Jurkat, Clone E6-1 (cell line): Measurements from ENCODE around the gene LMF1.
"Not testable (repeated sequence)": the region's sequence is repeated elsewhere in the genome, so short reads cannot be mapped to it uniquely, and the experiment has no call there.

ENCODE experiments used
- DNase-seq: peaks from one replicate; pipeline ENCODE4 v3.0.0-alpha.2; 2011; ENCODE audit warnings: low read depth, low spot score
- H3K4me3 ChIP-seq: 2 replicates; pipeline ENCODE4 v1.5.1; 2011; ENCODE audit warnings: mild to moderate bottlenecking, low read length, control low read depth, moderate library complexity

The LMF1 gene

DNA sequence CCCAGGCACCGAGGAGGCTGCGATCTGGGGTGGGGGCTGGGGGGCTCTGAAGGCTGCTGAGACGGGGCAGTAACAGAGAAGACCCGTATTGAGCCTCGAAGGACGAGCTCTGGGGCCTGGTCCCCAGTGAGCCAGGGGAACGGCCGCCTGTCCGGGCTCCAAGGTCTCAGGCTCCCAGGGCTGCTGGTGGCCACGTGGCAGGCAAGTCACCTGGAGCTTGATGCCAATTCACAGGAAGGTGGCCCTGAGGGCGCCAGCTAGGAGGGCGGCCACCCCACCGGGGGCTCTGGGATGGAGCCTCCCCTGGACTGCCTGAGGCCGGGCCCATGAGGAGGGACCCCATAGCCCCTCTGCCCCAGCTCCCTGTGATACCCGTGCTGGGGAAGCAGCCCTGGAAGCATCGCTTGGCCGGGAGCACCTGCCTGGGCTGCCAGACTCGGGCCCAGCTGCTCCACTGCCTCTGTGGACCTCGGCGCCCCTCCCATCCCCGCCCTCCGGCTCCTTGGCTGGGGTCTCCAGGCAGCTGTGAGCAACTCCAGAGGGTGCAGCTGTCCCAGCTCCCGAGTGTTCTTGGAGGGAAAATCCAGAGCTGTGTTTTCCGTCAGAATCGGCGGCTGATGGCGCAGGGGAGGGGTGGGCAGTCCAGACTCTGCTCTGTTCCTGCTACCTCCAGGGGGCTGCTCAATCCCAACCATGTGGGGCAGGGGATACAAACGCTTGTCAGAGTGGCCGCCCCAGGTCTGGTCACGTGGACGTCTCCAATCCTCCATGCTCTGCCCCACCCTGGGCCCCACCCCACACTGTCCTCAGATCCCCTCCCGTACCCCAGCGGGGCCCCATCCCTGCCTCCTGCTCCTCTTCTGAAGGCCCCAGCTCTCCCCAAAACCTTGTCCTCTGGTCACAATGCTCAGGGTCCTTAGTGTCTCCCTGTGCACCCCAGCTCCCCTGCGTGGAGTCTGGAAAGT, 103.1 kb downstream of the LMF1 start:
- no peak for DNase-seq
- no peak overlapping the region for H3K4me3 ChIP-seq

DNA sequence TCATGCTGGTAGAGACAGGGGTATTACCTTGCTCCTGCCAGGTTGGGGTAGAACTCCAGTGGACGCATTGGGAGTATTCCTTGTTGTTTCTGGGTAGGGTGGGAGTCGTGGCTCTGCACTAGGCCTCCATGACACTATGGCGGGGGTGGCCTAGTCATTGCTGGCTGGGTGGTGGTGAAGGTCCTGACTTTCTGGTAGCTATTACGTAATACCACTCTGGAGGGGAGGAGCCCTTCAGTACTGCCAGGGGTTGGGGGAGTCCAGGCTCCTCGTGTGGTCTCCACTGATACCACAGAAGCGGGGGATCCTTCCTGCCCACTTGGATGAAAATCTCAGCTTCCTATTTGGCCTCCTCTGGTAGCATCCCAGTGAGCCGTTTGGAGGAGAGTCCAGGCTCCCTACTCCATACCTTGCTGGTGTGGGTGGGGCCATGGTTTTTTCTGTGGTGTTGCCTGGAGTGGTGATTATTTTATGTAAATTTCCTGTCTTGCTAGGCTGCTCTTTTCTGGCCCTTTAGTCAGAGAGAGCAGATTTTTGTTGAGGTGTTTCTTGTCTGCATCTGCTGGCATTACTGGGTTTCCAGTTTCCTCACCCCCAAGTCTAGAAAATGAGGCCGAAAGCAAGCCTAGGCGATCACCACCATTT, 104.4 kb downstream of the LMF1 start:
- DNase-seq = no peak
- H3K4me3 ChIP-seq = no peak overlapping the region

DNA sequence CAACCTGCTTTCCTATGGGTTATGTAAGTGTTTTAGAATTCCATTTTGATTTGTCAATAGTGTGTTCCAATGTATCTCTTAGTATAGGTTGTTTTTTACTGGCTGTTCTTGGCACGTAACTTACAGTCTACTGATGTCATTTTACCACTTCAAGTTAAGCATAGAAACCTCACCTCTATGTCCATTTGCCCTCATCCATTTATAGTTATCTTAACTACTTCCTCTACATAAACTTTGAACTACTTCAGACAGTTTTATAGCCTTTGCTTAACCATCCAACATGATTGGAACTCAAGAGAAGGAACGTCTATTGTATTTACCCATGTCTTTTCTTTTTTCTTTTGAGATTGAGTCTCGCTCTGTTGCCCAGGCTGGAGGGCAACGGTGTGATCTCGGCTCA, 105.8 kb downstream of the LMF1 start:
- no peak overlapping the region for H3K4me3 ChIP-seq
- DNase-seq = no peak

DNA sequence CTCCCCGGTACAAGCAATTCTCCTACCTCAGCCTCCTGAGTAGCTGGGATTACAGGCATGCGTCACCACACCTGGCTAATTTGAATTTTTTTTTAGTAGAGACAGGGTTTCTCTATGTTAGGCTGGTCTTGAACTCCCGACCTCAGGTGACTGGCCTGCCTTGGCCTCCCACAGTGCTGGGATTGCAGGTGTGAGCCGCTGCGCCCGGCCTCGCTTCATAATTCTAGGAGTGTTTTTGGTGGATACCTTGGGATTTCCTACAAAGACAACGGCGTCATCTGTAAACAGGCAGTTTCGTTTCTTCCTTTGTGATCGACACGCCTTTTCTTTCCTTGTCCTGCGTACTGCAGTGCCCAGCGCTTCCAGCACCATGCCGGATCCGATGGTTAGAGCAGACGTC, 109.3 kb downstream of the LMF1 start:
- DNase-seq = no peak
- H3K4me3 ChIP-seq = no peak overlapping the region

DNA sequence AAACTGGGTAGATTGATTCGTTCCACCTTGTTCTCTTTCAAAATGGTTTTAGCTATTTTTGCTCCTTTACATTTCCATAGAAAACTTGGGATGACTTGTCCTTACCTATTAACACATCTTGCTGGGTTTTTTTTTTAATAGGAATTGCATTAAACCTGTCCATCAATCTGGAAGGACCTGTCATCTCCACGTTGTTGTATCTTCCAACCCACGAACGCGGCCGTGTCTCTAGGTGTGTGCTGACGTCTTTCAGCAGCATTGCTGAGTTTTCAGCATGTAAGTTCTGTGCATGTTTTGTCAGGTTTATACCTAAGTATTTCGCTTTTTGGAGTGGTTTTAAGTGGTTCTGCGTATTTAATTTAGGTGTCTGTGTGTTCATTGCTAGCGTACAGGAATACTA, 109.9 kb downstream of the LMF1 start:
- DNase-seq = no peak

DNA sequence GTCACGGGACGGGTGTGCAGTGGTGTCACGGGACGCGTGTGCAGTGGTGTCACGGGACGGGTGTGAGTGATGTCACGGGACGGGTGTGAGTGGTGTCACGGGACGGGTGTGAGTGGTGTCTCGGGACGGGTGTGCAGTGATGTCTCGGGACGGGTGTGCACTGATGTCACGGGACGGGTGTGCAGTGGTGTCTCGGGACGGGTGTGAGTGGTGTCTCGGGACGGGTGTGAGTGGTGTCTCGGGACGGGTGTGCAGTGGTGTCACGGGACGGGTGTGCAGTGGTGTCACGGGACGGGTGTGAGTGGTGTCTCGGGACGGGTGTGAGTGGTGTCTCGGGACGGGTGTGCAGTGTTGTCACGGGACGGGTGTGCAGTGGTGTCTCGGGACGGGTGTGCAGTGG, 111.8 kb downstream of the LMF1 start:
- not testable (repeated sequence) for H3K4me3 ChIP-seq, DNase-seq

More for the DNA sequence above, 109.9 kb downstream of the LMF1 start:
- H3K4me3 ChIP-seq = no peak overlapping the region

DNA sequence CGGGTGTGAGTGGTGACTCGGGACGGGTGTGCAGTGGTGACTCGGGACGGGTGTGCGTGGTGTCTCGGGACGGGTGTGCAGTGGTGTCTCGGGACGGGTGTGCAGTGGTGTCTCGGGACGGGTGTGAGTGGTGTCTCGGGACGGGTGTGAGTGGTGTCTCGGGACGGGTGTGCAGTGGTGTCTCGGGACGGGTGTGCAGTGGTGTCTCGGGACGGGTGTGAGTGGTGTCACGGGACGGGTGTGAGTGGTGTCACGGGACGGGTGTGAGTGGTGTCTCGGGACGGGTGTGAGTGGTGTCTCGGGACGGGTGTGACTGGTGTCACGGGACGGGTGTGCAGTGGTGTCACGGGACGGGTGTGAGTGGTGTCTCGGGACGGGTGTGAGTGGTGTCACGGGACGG, 112.3 kb downstream of the LMF1 start:
- not testable (repeated sequence) for DNase-seq, H3K4me3 ChIP-seq

DNA sequence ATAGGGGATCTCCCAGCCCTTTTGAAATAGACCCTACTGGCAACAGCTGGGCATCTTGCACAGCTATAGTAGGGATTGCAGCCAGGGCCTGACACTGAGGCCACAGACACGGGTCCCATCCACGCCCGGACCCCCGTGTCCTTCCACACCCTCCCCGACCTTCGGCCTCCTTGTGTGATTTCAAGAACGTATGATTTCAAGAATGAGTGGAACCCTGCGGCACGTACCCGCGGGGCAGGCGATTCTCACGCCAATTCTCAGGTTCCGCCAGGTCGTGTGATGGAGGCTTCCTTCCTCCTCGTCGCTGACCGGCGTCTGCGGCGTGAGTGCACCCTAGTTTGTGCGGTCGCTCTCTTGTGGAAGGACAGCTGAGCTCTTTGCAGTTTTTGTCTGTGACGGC, 114.0 kb downstream of the LMF1 start:
- H3K4me3 ChIP-seq = no peak overlapping the region

DNA sequence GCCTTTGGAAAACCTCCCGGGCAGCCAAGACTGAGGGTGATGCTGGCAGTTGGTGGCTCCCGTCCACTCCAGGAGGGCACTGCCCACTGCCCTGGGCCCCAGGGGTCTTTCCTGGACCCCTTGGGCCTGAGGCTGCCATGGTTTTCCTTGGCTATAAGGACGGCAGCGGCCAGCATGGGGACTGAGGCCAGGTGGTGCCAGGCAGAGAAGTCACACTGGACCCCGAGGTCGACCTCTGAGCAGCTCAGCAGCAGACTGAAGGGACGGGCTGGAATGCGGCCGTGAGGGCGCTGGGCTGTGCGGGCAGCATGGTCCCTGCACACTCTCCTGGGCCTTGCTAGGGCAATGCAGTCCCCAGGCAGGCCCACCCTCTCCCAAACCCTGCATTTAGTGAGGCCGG, 114.7 kb downstream of the LMF1 start:
- H3K4me3 ChIP-seq = no peak overlapping the region
- no peak for DNase-seq

More for the DNA sequence above, 114.0 kb downstream of the LMF1 start:
- DNase-seq = no peak

DNA sequence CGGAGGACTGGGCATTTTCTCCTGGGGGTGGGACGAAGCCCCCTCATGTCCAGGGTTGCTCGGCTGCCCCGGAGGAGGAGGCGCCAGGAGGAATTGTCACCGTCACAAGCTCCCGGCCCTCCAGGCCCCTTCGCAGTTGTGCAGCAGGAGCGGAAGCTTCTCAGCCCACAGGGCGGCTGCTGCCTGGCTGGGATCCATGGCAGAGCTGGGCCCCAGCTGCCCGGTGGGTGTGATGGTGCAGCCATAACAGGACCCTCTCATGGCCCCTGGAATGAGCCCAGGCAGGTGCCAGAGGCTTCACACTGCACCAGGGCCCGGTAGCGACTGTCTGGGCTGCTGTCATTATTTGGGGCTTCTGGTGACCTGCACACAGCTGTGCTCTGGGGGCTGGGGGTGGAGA, 115.3 kb downstream of the LMF1 start:
- no peak for DNase-seq
- no peak overlapping the region for H3K4me3 ChIP-seq

DNA sequence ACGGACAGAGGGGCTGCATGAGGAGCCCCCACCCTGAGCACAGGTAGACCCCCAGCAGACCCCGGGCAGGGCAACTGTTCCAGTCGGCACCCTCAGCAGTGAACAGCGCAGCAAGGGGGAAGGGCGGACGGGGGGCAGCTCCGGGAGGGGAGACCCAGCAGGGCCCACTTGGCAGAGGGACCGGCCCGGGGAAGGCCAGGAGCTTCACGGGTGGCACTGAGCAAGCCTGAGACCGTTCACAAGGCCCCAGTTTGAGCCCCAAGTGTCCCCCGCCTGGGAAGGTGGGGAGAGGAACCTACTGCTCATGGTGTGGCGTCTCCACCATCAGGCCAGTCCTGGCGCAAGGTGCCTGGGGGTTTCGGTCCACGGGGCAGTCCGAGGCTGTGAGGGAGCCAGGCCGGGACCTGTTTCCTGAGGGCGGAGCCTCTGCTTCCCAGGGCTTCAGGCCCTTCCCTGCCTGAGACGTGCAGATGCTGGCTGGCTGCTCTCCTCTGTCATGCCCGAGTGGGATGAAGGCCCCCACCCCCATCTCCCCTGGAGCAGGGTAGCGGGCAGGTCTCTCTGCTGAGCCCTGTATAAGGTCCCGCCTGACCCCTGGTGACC, 115.9 kb downstream of the LMF1 start:
- no peak overlapping the region for H3K4me3 ChIP-seq
- no peak for DNase-seq

DNA sequence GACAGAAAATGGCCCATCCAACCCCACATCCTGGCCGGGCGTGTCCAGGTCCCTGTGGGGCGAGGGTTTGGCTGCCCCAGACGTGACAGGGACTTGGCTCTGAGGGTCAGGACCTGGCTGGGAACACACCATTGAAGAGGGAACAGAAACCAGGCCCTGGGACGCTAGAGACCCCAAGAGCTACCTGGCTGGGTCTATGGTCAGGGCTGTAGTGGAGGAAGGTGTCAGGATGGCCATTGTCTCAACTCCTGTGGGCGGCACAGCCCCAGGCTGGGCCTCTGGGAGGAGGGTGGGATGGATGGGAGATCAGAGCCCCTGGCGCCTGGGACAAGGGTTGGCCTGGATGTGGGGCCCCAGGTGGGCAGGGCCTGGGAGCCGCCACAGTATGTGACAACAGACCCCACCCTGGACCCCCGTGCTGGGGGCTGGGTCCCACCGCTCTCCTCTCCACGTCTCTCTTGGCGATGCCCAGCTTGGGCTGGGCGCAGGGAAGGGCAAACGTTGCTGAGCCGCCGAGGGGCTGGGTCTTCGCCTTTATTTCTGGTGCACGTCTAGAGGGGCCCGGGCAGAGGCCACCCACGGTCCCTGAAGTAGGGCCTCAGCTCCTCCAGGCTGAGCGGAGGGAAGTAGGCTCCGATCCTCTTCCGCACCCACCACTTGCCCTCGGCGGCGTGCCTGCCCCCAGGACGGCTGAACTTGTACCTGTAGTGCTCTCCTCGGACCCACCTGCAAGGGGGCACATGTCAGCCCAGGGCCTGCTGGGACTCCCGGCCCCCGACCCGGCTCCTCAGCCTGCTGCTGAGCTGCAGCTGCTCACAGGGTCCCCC, 116.6 kb downstream of the LMF1 start:
- DNase-seq = no peak
- no peak overlapping the region for H3K4me3 ChIP-seq

DNA sequence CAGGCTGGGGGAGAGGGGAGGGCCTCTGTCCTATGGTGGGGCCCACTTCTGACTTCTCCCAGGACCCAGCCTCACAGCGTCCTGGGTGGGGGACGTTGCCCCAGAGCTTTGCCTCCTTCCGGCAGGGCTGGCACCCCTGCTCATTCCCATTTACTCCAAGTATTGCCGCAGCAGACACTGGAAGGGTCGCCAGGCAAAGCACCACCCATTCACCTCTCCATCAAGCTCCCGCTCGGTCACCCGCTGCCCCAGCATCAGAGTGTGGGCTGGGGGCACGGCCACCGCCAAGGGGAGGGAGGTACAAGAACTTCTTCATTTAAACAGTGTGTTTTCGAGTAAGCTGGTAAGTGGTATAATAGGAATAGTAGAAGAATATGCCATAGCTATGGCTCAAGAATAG, 117.5 kb downstream of the LMF1 start:
- DNase-seq = no peak
- no peak overlapping the region for H3K4me3 ChIP-seq

DNA sequence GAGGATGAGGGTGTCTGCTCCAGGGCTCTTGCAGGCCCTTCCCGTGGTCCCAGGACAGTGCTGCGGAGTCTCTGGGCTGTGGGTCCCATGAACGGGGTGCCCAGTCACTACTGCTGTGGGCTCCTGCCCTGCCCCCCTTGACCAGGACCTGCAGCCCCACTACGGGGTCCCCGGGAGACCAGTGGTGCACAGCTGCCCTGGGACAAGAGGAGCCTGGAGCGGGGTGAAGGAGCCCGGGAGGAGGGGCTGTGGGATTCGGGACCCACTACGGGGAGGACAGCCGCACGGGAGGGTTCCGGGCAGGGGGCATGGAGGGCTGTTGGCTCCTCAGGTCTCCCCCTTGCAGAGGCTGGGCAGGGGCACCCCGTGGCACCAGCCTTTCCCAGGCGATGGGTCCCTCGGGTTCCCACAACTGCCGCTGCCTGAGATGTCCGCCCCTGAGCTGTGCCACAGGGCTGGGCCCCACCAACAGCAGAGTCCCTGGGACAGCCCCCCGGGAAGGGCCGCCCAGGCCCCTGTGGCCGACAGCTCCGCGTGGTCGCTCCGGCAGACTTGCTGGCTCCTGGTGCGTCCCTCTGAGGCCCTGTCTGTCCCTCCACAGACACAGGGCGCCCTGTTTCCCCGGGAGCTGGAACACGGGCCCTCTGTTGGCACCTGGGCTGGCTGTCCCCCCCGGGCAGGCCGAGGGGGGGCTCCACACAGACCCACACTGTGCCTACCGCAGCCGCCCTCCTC, 118.2 kb downstream of the LMF1 start:
- no peak for DNase-seq
- no peak overlapping the region for H3K4me3 ChIP-seq

DNA sequence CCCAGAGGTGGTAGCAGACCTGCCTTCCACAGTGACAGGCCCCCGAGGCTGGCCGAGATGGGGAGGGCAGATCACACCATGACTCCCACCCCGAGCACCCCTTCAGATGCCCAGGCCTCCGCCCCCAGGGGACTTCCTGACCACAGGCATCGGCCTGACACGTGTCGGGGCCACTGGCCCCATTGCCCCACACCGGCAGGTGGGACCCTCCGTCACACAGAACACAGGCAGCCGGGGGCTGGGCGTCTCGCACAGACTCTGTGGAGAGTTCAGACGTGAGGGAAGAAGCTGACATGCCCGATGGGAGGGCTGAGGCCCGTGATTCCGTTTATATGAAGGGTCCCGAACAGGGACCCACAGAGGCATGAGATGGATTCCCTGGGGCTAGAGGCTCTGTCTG, 118.9 kb downstream of the LMF1 start:
- DNase-seq = no peak
- no peak overlapping the region for H3K4me3 ChIP-seq

DNA sequence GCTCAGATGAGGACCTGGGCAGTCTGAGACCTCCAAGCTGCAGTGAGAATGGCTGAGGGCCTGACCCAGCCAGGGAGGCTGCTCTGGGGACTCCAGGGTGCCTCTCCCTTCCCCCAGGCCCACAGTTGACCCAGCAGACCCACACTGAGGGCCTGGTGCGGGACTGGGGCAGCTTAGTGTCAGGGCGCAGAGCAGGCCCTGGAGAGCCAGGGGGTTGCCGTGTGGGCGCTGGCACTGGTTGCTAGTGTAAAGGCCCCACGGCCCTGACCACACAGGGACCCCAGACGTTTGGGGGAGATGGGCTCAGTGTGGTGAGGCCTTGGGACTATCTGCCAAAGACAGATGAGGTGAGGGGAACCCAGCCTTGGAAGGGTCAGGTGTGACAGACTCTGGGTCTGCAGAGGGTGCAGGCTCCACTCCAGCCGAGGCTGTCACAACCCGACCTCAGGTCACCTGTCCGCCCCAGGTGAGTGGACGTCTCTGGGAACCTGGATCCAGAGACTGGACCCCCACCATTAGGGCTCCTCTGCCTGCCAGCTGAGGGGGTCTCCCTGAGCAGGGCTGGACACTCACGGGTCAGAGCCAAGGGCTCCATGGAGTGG, 119.5 kb downstream of the LMF1 start:
- H3K4me3 ChIP-seq = no peak overlapping the region
- no peak for DNase-seq

DNA sequence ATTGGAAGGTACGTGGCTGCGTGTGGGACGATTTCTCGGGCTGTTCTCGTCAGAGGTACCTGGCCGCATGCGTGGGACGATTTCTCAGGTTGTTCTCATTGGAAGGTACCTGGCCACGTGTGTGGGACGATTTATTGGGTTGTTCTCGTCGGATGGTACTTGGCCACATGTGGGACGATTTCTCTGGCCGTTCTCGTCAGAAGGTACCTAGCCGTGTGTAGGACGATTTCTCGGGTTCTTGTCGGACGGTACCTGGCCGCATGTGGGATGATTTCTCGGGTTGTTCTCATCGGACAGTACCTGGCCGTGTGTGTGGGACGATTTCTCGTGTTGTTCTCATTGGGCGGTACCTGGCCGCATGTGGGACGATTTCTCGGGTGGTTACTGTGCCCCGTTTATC, 120.1 kb downstream of the LMF1 start:
- H3K4me3 ChIP-seq = no peak overlapping the region
- DNase-seq = no peak

DNA sequence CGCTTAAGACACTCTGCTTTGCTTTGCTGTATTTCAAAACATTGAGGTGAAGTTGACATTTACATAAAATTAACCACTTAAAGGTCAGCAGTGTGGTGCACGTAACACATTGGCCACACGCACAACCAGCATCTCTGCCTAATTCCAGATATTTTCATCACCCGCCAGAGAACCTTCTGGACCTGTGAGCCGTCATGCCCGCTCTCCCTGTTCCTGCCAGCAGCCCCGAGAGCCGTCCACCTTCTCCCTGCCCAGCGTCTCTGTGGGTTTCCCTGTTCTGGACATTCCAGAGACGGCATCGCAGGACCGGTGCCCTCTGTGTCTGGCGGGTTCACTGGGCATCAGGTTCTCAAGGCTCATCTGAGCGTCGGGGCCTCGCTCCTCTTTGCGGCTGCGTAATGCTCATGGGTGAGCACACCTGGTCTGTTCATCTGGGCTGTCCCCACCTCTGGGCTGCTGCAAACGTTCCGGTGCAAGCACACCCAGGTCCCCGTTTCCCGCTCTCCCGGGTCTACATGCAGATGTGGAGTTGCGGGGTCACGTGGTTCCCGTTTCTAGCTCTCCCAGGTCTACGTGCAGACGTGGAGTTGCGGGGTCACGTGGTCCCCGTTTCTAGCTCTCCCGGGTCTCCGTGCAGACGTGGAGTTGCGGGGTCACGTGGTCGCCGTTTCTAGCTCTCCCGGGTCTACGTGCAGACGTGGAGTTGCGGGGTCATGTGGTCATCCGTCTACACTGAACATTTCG, 122.1 kb downstream of the LMF1 start:
- no peak overlapping the region for H3K4me3 ChIP-seq
- no peak for DNase-seq
